Caco-2 (cell line): ENCODE data around the gene SCFD2. TPM values are rescaled to one million over a fixed set of nuclear protein-coding genes. Genes with fewer than 3 reads are reported as not detected.

Experiments used
- BruUV-seq: library from RNA; stranded (reverse); fragments of 400-500 nt; replicated peaks from 2 replicates; lab custom pipeline; 2021; lab: Mats Ljungman, UMichigan
- CTCF ChIA-PET: fragments of 300-600 bp; sonication (Branson Sonifier 250); formaldehyde crosslinking; loops from one replicate; lab custom pipeline; 2022; ENCODE audit warnings: antibody characterized with exemption; lab: Charles Lee
- POLR2A ChIA-PET: fragments of 300-600 bp; sonication (Branson Sonifier 250); formaldehyde crosslinking; loops from one replicate; lab custom pipeline; 2022; ENCODE audit warnings: antibody characterized with exemption; lab: Charles Lee
- DNase-seq, 2 experiments: peaks; one replicate each; pipeline versions ENCODE4 v3.0.0 to v3.0.0-alpha.2; 2020 to 2022
- H3K27me3 ChIP-seq: replicated peaks from 2 replicates; pipeline ENCODE4 v1.6.0; 2011; ENCODE audit warnings: low read length; ENCODE audit not compliant: control insufficient read depth, insufficient read depth
- H3K36me3 ChIP-seq: 2 replicates; pipeline ENCODE4 v1.5.1; 2011; ENCODE audit warnings: low read length; ENCODE audit not compliant: control insufficient read depth, insufficient read depth
- H3K4me1 ChIP-seq: fragments of 250-450 bp; sonication (Bioruptor Pico); 2 replicates; pipeline ENCODE4 v1.5.1; 2020; ENCODE audit warnings: mild to moderate bottlenecking
- H3K4me3 ChIP-seq: 2 replicates; pipeline ENCODE4 v1.5.1; 2011; ENCODE audit warnings: low read depth, mild to moderate bottlenecking, control low read depth, low read length
- H3K9me3 ChIP-seq: fragments of 250-450 bp; sonication (Bioruptor Pico); 2 replicates; pipeline ENCODE4 v1.5.1; 2020; ENCODE audit warnings: mild to moderate bottlenecking, moderate library complexity
- H3K27ac Mint-ChIP-seq: one replicate; pipeline ENCODE4 v1.8.0; 2022; ENCODE audit warnings: mixed read lengths; ENCODE audit not compliant: unreplicated experiment
- H3K27me3 Mint-ChIP-seq: one replicate; pipeline ENCODE4 v1.8.0; 2022; ENCODE audit warnings: mixed read lengths; ENCODE audit not compliant: insufficient read depth, unreplicated experiment
- H3K36me3 Mint-ChIP-seq: one replicate; pipeline ENCODE4 v1.8.0; 2022; ENCODE audit warnings: mild to moderate bottlenecking, mixed read lengths; ENCODE audit not compliant: insufficient read depth, unreplicated experiment
- H3K4me1 Mint-ChIP-seq: one replicate; pipeline ENCODE4 v1.8.0; 2022; ENCODE audit warnings: low read depth, mixed read lengths; ENCODE audit not compliant: unreplicated experiment
- H3K4me3 Mint-ChIP-seq: one replicate; pipeline ENCODE4 v1.8.0; 2022; ENCODE audit warnings: mild to moderate bottlenecking, moderate library complexity, mixed read lengths; ENCODE audit not compliant: unreplicated experiment
- H3K9me3 Mint-ChIP-seq: one replicate; pipeline ENCODE4 v1.8.0; 2022; ENCODE audit warnings: mixed read lengths; ENCODE audit not compliant: unreplicated experiment
- CTCF ChIP-seq, 2 experiments: fragments of 200-600 bp in 1 of 2; IDR thresholded peaks; 1 replicate in 1 of 2; 2 replicates in 1 of 2; pipeline versions ENCODE4 v1.5.1 to v1.8.0; 2011 to 2022; ENCODE audit warnings: antibody characterized with exemption in 1 of 2, control low read depth in 1 of 2, inconsistent platforms in 1 of 2, low read depth in 1 of 2, low read length in 1 of 2, mild to moderate bottlenecking in 1 of 2, moderate library complexity in 1 of 2; ENCODE audit not compliant: insufficient read depth in 1 of 2, severe bottlenecking in 1 of 2, unreplicated experiment in 1 of 2
- intact Hi-C: fragments of 100-400 bp; cut with micrococcal nuclease; formaldehyde crosslinking; loops from one replicate; pipeline ENCODE4 v1.10.0; 2022; ENCODE audit not compliant: unreplicated experiment
- total RNA-seq: library from RNA; stranded (reverse); gene quantifications from 2 replicates; pipeline ENCODE4 v1.2.3, GENCODE V29; 2022

SCFD2 gene
- total RNA-seq, 1 experiment from 2014 or later, result 12.2 TPM

- Mint-ChIP-seq H3K27me3 (no peaks in the 10 kb centered on the region), H3K4me3 (no peak overlapping the region), H3K9me3 (peaks cover 24% of the 10 kb centered on the region), H3K27ac (no peak overlapping the region), H3K4me1 (no peaks in the 10 kb centered on the region), H3K36me3 (no peaks in the 10 kb centered on the region)
- no peaks in the 10 kb centered on the region for H3K36me3 ChIP-seq
- no peak overlapping the region for H3K4me3 ChIP-seq
- 0 out of 2 replicates have a peak, but pooled peaks cover 4% of the 10 kb centered on the region for H3K9me3 ChIP-seq
- TF ChIP-seq CTCF (IDR thresholded peaks at IDR 0.05; ENCODE audit: insufficient read depth in 1 of 2, low read depth in 1 of 2, low read length in 1 of 2, severe bottlenecking in 1 of 2, unreplicated experiment in 1 of 2), result no peak
- BruUV-seq, result no TSS peak
- CTCF ChIA-PET, result no interaction called here
- intact Hi-C loops, result no loop called here
- H3K4me1 ChIP-seq, result no peaks in the 10 kb centered on the region
- no peaks in the 10 kb centered on the region for H3K27me3 ChIP-seq
- POLR2A ChIA-PET, result no interaction called here
- DNase-seq, result no peak
Measured at GRCh38 chr4:53171797-53172196, 194.1 kb downstream of the SCFD2 start.

- intact Hi-C loops, result no loop called here
- H3K4me1 ChIP-seq, result 0 out of 2 replicates have a peak, but pooled peaks cover 3% of the 10 kb centered on the region
- H3K36me3 ChIP-seq, result no peaks in the 10 kb centered on the region
- Mint-ChIP-seq H3K36me3 (no peaks in the 10 kb centered on the region), H3K4me1 (peaks cover 7% of the 10 kb centered on the region), H3K27me3 (no peaks in the 10 kb centered on the region), H3K27ac (no peak overlapping the region), H3K4me3 (no peak overlapping the region), H3K9me3 (peaks cover 31% of the 10 kb centered on the region)
- TF ChIP-seq CTCF (IDR thresholded peaks at IDR 0.05; ENCODE audit: insufficient read depth in 1 of 2, low read depth in 1 of 2, low read length in 1 of 2, severe bottlenecking in 1 of 2, unreplicated experiment in 1 of 2), result no peak
- no peak overlapping the region for H3K4me3 ChIP-seq
- H3K27me3 ChIP-seq, result no peaks in the 10 kb centered on the region
- no TSS peak for BruUV-seq
- ChIA-PET CTCF (no interaction called here), POLR2A (no interaction called here)
- H3K9me3 ChIP-seq, result 0 out of 2 replicates have a peak, but pooled peaks cover 4% of the 10 kb centered on the region
- no peak for DNase-seq
Measured at GRCh38 chr4:53169695-53170617, 195.9 kb downstream of the SCFD2 start.

GRCh38 chr4:53168228-53168627 is 197.6 kb downstream of the SCFD2 start:
- no peak for DNase-seq
- Histone ChIP-seq H3K4me3 (no peak overlapping the region), H3K4me1 (0 out of 2 replicates have a peak, but pooled peaks cover 3% of the 10 kb centered on the region), H3K36me3 (no peaks in the 10 kb centered on the region), H3K9me3 (no peaks in the 10 kb centered on the region), H3K27me3 (no peaks in the 10 kb centered on the region)
- no peaks in the 10 kb centered on the region for H3K27me3 Mint-ChIP-seq
- H3K27ac Mint-ChIP-seq, result no peak overlapping the region
- ChIA-PET POLR2A (no interaction called here), CTCF (no interaction called here)
- H3K36me3 Mint-ChIP-seq, result no peaks in the 10 kb centered on the region
- peaks cover 24% of the 10 kb centered on the region for H3K9me3 Mint-ChIP-seq
- intact Hi-C loops, result no loop called here
- no peak for TF ChIP-seq CTCF (IDR thresholded peaks at IDR 0.05; ENCODE audit: insufficient read depth in 1 of 2, low read depth in 1 of 2, low read length in 1 of 2, severe bottlenecking in 1 of 2, unreplicated experiment in 1 of 2)
- H3K4me1 Mint-ChIP-seq, result peaks cover 7% of the 10 kb centered on the region
- BruUV-seq, result no TSS peak
- no peak overlapping the region for H3K4me3 Mint-ChIP-seq
